SK-N-SH treated with all-trans-retinoic acid at 6 μM for 48 hours (cell line): ENCODE measurements around the gene CRIP1.

Source experiments
- ATAC-seq: fragments of 200-7000 bp; cut with Tn5 transposase; 3 replicates; pipeline ENCODE4 v1.9.1; 2020; ENCODE audit warnings: mild to moderate bottlenecking, moderate library complexity
- ARNTL ChIP-seq: fragments of 450-650 bp; formaldehyde crosslinking; IDR thresholded peaks from 2 replicates; pipeline ENCODE4 v1.5.0; 2020; ENCODE audit warnings: low read depth, mild to moderate bottlenecking, moderate library complexity, borderline replicate concordance
- BACH2 ChIP-seq: fragments of 250-450 bp; sonication (Bioruptor Pico); IDR thresholded peaks from 2 replicates; pipeline ENCODE4 v1.9.0; 2021; ENCODE audit warnings: mild to moderate bottlenecking, borderline replicate concordance
- CSDC2 ChIP-seq: fragments of 250-450 bp; sonication (Bioruptor Pico); IDR thresholded peaks from 2 replicates; pipeline ENCODE4 v1.5.0; 2020; ENCODE audit warnings: mild to moderate bottlenecking, moderate library complexity
- ESRRG ChIP-seq: fragments of 250-450 bp; sonication (Bioruptor Pico); IDR thresholded peaks from 2 replicates; pipeline ENCODE4 v1.6.1; 2021; ENCODE audit warnings: mild to moderate bottlenecking
- GLIS3 ChIP-seq: fragments of 250-450 bp; sonication (Bioruptor Pico); IDR thresholded peaks from 2 replicates; pipeline ENCODE4 v1.5.0; 2020; ENCODE audit warnings: mild to moderate bottlenecking, moderate library complexity
- ISL1 ChIP-seq: fragments of 250-450 bp; sonication (Bioruptor Pico); IDR thresholded peaks from 2 replicates; pipeline ENCODE4 v2.1.2; 2022; ENCODE audit warnings: mild to moderate bottlenecking, moderate library complexity
- OSR1 ChIP-seq: fragments of 250-450 bp; sonication (Bioruptor Pico); IDR thresholded peaks from 2 replicates; pipeline ENCODE4 v1.8.0; 2022; ENCODE audit warnings: moderate library complexity, mild to moderate bottlenecking, inconsistent platforms
- RARB ChIP-seq: fragments of 250-450 bp; sonication (Bioruptor Pico); IDR thresholded peaks from 2 replicates; pipeline ENCODE4 v1.8.0; 2021; ENCODE audit warnings: mild to moderate bottlenecking, moderate library complexity
- SNAI2 ChIP-seq: fragments of 250-450 bp; sonication (Bioruptor Pico); IDR thresholded peaks from 2 replicates; pipeline ENCODE4 v1.5.0; 2020; ENCODE audit warnings: mild to moderate bottlenecking, moderate library complexity
- TCF4 ChIP-seq: fragments of 250-450 bp; sonication (Bioruptor Pico); IDR thresholded peaks from 2 replicates; pipeline ENCODE4 v1.8.0; 2021; ENCODE audit warnings: mild to moderate bottlenecking, moderate library complexity, borderline replicate concordance
- TOX ChIP-seq: fragments of 250-450 bp; sonication (Bioruptor Pico); IDR thresholded peaks from 2 replicates; pipeline ENCODE4 v1.8.0; 2021; ENCODE audit warnings: mild to moderate bottlenecking, moderate library complexity, borderline replicate concordance
- ZC3H10 ChIP-seq: fragments of 250-450 bp; sonication (Bioruptor Pico); IDR thresholded peaks from 2 replicates; pipeline ENCODE4 v1.5.1; 2021; ENCODE audit warnings: mild to moderate bottlenecking, moderate library complexity
- ZFP3 ChIP-seq: fragments of 250-450 bp; sonication (Bioruptor Pico); IDR thresholded peaks from 2 replicates; pipeline ENCODE4 v1.5.0; 2020; ENCODE audit warnings: mild to moderate bottlenecking, moderate library complexity
- ZFP30 ChIP-seq: fragments of 450-650 bp; formaldehyde crosslinking; IDR thresholded peaks from 2 replicates; pipeline ENCODE4 v1.5.0; 2022; ENCODE audit warnings: mild to moderate bottlenecking, moderate library complexity
- TF ChIP-seq, protein P1 (sequence below): fragments of 250-450 bp; sonication (Bioruptor Pico); IDR thresholded peaks from 2 replicates; pipeline ENCODE4 v1.5.1; 2020; ENCODE audit warnings: low read depth, mild to moderate bottlenecking, moderate library complexity
- TF ChIP-seq, protein P2 (sequence below): fragments of 250-450 bp; sonication (Bioruptor Pico); IDR thresholded peaks from 2 replicates; pipeline ENCODE4 v1.8.0; 2020; ENCODE audit warnings: mild to moderate bottlenecking, moderate library complexity, borderline replicate concordance
- TF ChIP-seq, protein P3 (sequence below): fragments of 250-450 bp; sonication (Bioruptor Pico); IDR thresholded peaks from 2 replicates; pipeline ENCODE4 v1.8.0; 2021; ENCODE audit warnings: low read depth, mild to moderate bottlenecking, moderate library complexity, borderline replicate concordance
- TF ChIP-seq, protein P4 (sequence below): fragments of 250-450 bp; sonication (Bioruptor Pico); IDR thresholded peaks from 2 replicates; pipeline ENCODE4 v1.5.0; 2020; ENCODE audit warnings: mild to moderate bottlenecking, moderate library complexity

CRIP1 gene

DNA sequence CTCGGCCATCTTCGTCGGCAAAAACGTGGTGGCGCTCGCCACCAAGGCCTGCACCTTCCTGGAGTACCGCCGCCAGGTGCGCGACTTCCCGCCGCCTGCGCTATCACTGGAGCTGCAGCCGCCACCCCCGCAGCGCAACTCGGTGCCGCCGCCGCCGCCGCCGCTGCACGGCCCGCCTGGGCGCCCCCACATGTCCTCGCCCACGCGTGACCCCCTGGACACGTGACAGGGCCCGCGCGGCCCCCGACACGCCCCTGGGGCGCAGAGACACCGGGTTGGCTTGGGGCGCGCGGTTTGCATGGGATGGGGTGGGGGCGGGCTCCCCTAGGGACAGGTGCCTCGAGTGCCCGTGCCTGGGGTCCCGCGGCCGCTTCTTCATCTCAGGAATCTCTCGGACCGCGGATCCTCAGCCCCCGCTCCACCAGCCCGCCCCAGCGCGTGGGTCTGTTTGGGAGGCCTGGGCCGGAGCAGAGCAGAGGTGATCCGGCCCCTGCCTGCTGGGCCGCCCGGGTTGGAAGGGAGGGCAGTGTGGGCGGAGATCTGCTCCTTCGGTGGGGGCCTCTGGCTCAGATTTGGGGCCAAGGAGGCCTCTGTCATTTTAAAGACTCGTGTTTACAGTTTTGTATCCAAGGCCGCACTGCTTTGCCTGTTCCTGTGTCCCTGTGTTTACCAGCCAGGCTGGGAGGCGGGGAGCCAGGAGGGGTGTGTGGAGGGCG is 43.0 kb downstream of the CRIP1 start:
- no peak for TF ChIP-seq ARNTL (CRISPR knock-in tag)
- TF ChIP-seq, protein P1, sequence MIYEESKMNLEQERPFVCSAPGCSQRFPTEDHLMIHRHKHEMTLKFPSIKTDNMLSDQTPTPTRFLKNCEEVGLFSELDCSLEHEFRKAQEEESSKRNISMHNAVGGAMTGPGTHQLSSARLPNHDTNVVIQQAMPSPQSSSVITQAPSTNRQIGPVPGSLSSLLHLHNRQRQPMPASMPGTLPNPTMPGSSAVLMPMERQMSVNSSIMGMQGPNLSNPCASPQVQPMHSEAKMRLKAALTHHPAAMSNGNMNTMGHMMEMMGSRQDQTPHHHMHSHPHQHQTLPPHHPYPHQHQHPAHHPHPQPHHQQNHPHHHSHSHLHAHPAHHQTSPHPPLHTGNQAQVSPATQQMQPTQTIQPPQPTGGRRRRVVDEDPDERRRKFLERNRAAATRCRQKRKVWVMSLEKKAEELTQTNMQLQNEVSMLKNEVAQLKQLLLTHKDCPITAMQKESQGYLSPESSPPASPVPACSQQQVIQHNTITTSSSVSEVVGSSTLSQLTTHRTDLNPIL (CRISPR knock-in tag): no peak
- TF ChIP-seq ZC3H10 (CRISPR knock-in tag): no peak
- TF ChIP-seq ISL1: no peak
- TF ChIP-seq, protein P2, sequence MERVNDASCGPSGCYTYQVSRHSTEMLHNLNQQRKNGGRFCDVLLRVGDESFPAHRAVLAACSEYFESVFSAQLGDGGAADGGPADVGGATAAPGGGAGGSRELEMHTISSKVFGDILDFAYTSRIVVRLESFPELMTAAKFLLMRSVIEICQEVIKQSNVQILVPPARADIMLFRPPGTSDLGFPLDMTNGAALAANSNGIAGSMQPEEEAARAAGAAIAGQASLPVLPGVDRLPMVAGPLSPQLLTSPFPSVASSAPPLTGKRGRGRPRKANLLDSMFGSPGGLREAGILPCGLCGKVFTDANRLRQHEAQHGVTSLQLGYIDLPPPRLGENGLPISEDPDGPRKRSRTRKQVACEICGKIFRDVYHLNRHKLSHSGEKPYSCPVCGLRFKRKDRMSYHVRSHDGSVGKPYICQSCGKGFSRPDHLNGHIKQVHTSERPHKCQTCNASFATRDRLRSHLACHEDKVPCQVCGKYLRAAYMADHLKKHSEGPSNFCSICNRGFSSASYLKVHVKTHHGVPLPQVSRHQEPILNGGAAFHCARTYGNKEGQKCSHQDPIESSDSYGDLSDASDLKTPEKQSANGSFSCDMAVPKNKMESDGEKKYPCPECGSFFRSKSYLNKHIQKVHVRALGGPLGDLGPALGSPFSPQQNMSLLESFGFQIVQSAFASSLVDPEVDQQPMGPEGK: no peak
- no peak for TF ChIP-seq ESRRG
- ATAC-seq: no peak

DNA sequence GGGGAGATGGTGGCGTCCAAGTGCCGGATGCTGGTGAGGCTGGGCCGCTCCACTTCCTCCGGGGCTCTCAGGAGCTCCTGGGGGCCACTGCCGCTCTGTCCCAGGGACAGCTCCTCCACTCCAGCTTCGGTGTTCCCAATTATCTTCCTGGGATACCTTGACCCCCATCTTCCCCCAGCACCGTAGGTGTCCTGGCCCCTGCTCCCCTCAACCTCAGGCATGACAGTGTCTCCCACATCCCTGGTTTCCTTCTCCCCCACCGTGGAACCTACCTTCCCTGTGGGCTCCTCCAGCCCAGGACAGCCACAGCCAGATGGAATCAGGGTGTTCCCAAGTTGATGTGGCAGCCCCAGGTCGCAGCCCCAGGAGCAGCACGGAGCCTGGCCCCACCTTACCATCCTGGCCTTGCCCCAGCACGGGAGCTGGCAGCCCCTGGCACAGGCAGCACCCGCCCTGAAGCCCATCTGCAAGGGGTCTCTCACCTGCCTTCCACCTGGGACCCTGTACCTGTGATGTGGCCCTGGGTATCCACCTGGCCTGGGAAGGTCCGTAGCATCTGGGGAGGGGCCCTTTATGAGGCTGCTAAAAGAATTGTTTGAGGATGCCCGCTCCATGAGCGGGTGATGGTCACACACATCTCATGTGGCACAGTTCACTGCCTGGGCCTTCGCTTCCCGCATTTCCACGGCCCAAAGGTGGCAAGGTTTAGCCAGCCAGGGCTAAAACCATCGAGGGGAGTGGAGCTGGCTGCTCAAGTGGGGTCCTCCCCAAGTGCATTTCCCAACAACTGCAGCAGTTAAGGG is 43.8 kb downstream of the CRIP1 start:
- no peak for ATAC-seq
- no peak for TF ChIP-seq RARB (CRISPR knock-in tag)
- TF ChIP-seq, protein P3, sequence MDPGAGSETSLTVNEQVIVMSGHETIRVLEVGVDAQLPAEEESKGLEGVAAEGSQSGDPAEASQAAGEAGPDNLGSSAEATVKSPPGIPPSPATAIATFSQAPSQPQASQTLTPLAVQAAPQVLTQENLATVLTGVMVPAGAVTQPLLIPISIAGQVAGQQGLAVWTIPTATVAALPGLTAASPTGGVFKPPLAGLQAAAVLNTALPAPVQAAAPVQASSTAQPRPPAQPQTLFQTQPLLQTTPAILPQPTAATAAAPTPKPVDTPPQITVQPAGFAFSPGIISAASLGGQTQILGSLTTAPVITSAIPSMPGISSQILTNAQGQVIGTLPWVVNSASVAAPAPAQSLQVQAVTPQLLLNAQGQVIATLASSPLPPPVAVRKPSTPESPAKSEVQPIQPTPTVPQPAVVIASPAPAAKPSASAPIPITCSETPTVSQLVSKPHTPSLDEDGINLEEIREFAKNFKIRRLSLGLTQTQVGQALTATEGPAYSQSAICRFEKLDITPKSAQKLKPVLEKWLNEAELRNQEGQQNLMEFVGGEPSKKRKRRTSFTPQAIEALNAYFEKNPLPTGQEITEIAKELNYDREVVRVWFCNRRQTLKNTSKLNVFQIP (CRISPR knock-in tag): no peak
- no peak for TF ChIP-seq TCF4 (CRISPR knock-in tag)
- TF ChIP-seq, protein P4, sequence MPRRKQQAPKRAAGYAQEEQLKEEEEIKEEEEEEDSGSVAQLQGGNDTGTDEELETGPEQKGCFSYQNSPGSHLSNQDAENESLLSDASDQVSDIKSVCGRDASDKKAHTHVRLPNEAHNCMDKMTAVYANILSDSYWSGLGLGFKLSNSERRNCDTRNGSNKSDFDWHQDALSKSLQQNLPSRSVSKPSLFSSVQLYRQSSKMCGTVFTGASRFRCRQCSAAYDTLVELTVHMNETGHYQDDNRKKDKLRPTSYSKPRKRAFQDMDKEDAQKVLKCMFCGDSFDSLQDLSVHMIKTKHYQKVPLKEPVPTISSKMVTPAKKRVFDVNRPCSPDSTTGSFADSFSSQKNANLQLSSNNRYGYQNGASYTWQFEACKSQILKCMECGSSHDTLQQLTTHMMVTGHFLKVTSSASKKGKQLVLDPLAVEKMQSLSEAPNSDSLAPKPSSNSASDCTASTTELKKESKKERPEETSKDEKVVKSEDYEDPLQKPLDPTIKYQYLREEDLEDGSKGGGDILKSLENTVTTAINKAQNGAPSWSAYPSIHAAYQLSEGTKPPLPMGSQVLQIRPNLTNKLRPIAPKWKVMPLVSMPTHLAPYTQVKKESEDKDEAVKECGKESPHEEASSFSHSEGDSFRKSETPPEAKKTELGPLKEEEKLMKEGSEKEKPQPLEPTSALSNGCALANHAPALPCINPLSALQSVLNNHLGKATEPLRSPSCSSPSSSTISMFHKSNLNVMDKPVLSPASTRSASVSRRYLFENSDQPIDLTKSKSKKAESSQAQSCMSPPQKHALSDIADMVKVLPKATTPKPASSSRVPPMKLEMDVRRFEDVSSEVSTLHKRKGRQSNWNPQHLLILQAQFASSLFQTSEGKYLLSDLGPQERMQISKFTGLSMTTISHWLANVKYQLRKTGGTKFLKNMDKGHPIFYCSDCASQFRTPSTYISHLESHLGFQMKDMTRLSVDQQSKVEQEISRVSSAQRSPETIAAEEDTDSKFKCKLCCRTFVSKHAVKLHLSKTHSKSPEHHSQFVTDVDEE (CRISPR knock-in tag): no peak

DNA sequence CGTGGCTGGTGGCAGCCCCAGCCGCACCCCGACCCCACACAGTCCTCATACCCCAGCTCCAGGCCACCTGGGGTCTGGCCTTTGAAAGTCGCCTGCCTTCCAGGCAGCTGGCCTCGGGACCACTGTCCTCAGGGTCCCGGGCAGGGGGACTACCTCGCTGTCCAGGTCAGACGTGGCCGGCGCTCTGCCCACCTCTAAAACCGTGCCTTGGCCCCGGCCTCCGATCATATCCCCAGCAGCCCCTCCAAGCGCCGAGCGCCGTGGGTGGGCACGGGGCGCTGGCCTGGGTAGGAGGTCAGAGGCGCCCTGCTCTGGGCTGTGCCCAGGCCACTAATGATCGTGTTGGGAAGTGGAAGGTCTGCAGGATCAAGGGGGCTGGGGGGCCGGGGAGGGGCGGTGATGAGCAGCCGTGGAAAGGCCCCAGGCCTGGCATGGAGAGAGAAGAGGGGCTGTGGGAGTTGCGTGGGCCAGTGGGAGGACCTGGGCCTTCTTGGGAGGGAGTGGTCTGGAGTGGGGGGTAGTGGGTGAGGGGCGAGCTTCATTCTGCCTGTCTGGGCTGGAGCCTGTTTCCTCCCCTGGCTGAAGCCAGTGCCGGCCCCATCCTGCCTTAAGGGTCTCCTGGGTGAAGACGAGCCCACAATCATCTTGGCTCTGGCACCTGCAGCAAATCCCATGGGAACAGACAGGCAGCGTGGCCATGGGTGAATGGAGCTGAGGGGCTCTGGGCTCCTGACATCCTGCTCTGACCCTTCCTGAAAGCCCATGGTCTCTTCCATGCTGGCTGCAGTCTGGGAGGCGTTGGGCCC is 44.6 kb downstream of the CRIP1 start:
- TF ChIP-seq ESRRG (no peak), ISL1 (no peak), CSDC2 (CRISPR knock-in tag) (no peak), SNAI2 (CRISPR knock-in tag) (no peak), GLIS3 (CRISPR knock-in tag) (no peak), ZFP30 (CRISPR knock-in tag) (no peak), TOX (CRISPR knock-in tag) (no peak), BACH2 (CRISPR knock-in tag) (no peak), OSR1 (CRISPR knock-in tag) (no peak), ZFP3 (CRISPR knock-in tag) (no peak), TCF4 (CRISPR knock-in tag) (no peak)
- TF ChIP-seq, protein P1 (CRISPR knock-in tag): no peak
- TF ChIP-seq, protein P2: no peak
- TF ChIP-seq, protein P3 (CRISPR knock-in tag): no peak
- TF ChIP-seq, all 23 proteins: peak for 0
- ATAC-seq: no peak
